ENCODE data around the gene BCL2L11.
"Not testable (repeated sequence)": the region's sequence is repeated elsewhere in the genome, so short reads cannot be mapped to it uniquely, and the experiment has no call there.

The BCL2L11 gene

DNA sequence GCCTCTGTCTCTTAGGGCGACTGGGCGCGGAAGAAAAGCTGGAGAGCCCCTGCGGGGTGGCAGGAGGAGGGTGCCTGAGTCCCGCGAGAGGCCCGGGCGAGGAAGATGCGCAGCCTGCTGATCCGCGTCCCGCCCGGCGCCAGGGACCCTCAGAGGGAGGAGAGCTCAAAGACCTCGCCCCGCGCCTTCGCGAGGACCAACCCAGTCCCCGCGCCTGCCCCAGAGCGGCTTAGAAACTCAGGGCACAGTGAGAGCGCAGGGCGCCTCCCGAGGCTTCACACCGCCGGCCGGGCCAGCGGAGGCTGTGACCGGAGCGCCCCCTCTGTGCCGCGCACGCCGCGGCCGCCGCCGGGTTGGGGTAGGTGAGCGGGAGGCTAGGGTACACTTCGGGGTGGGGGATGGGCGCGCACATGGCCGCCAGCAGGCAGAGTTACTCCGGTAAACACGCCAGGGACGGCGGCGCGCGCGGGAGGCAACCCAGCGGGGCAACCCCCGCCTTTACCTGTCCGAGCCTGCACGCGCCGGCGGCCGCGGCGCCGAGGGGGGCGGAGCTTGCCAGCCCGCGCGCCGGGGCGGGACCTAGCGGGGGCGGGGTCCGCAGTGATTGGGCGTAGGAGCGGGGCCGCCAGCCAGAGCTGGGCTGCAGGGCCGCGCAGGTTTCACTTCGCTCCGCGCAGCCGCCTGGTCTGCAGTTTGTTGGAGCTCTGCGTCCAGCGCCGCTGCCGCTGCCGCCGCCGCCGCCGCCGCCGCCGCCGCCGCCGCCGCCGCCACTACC lies at the start of gene BCL2L11:
Gene BCL2L11, plus strand, starts transcription at position 662 of the 775 bp plus-strand sequence. CDS start 2,832 bp downstream, outside the sequence.
- peak; percentile 94 to 95 for DNase-seq

- no peak for DNase-seq
These were observed 49.0 kb upstream of the BCL2L11 start for GRCh38 chr2:111071600-111072171.

DNA sequence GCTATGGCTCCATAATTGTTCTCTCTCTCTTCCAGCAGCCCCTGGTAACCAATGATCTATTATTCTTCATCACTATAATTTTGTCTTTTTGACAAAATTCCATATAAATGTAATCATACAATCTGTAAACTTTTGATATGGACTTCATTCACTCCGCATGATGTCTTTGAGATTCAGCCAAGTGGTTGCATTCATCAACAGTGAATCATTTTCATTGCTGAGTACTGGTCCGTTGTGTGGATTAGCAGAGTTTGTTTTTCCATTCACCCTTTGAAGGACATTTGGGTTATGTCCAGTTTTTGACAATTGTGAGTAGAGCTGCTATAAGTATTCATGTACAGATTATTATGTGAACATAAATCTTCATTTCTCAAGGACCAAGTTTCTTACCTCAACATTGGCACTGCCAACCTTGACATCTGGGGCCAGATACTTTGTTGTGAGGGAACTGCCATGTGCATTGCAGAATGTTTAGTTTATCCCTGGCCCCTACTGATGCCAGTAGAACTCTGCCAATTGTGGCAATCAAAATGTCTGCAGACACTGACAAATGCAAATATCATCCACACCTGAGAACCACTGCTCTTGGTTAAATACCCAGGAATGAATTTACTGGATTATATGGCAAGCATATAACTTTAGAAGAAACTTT lies 48.4 kb upstream of the BCL2L11 start:
- DNase-seq: no peak

DNA sequence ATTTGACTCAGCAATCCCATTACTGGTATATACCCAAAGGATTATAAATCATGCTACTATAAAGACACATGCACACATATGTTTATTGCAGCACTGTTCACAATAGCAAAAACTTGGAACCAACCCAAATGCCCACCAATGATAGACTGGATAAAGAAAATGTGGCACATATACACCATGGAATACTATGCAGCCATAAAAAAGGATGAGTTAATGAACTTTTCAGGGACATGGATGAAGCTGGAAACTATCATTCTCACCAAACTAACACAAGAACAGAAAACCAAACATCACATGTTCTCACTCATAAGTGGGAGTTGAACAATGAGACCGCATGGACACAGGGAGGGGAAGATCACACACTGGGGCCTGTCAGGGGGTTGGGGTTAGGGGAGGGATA lies 38.1 kb upstream of the BCL2L11 start:
- not testable (repeated sequence) for DNase-seq

DNA sequence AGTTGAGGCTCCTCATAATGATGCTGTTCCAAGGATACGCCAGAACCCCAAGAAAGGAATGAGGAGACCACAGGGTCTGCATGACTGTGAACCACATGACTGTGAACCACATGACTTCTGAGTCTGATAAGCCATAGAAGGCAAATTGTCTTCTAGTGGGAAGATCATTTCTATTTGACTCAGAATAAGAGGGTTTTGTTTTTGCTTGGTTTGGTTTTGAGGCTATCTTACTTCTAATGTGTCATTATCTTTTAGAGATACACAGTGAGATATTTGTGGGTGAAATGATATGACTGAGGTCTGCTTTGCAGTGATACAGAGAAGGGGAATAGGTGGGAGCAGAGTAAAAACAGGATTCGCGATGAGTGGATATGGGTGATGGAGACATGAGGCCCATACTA lies 28.9 kb upstream of the BCL2L11 start:
- no peak for DNase-seq

DNA sequence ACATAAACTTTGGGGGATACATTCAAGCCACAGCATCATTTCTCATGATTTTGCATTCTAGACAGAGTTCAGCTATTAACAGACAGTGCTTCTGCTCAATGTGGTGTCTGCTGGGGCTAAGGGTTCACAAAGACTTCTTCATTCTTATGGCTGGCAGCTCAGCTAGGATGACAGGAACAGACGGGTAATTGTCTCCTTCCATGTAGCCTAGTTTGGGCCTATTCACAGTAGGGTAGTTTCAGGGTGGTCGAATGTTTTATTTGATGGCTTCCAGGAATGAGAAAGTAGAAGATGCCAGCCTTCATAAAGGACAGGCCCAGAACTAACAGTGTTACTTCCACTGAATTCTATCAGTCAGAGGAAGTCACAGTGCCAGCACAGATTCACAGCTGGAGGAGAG lies 26.0 kb upstream of the BCL2L11 start:
- DNase-seq: no peak

DNA sequence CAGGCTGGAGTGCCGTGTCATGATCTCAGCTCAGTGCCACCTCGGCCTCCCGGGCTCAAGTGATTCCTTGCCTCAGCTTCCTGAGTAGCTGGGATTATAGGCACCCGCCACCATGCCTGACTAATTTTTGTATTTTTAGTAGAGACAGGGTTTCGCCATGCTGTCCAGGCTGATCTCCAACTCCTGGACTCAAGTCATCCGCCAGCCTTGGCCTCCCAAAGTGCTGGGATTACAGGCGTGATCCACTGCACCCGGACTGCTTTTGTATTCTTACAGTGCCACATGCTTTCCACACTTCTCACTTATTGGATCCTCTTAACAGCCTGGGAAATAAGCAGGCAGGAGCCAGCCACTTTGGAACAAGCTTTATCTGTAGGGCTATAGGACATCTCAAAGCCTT lies 25.3 kb upstream of the BCL2L11 start:
- no peak for DNase-seq

- no peak for DNase-seq
These were observed 21.3 kb upstream of the BCL2L11 start for GRCh38 chr2:111099402-111099801.

DNA sequence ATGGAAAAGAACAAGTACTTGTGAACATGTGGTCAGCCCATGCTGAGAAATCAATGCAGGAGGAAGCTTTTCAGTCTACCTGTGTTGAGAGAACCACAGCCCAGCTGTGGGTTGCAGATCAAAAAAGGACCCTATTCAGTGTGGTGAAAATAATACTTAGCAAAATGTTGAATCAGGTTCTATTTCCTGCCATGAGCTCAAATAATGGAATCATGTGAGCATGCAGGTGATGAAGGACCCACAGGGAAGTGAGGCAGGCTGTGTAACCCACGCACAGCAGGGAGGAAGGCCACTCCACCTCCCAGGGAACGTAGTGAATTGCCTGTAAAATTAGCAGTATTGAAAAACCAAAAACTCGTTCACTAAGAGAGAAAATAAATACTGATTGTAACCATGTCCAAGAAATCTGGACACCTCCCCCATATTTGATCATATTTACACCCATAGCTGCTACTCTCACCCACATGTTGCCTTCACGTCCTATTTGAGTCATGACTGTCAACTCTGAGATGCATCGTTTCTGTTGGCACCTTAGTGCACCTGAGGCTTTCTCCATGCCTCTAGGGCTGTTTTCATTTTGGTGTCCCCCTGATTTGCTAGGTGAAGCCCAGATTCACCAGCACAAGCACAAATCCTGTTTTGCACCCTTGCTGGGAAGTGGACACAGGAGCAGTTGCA lies 20.5 kb upstream of the BCL2L11 start:
- peak; percentile 16 to 59 for DNase-seq

DNA sequence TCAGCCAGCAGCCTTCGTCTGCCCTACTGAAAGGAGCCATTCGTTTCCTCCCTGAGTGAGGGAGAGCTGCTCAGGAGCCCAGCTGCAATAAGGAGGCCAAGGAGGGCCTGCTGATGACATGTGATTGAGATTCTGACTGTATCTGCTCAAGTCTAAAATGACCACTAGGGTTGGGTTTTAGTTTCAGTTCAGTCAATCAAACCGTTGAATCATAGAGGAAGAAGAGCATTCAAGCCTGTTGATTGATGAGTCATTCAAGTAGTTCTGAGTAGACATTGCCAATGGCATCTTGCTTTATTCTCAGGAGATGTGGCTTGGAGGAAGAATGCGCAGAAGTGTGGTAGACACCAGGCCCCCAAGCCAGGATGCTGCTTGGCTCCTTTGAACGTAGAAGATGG lies 19.9 kb upstream of the BCL2L11 start:
- DNase-seq: no peak

GRCh38 chr2:111101592-111101991 lies 19.1 kb upstream of the BCL2L11 start:
- DNase-seq: no peak

DNA sequence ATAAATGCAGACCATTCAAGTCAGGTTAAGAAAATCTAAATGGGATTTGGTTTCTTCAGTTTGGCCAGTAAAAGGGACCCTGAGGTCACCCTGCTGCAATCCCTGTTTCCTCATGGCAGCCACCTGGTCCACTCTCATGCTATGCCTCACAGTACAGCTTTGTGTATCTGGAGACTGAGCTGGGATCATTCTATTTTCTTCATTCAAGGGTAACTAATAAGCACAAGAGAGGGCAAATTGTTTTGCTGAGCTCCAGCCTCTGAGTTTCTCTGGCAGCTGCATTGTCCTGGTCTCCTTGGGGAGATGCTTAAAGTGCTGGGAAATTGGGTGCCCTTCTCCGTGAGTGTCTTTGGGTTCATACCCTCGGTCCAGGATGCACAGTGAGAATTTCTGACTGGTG lies 18.5 kb upstream of the BCL2L11 start:
- no peak for DNase-seq

GRCh38 chr2:111105926-111106325 lies 14.8 kb upstream of the BCL2L11 start:
- no peak for DNase-seq

- no peak for DNase-seq
These were observed 14.0 kb upstream of the BCL2L11 start for GRCh38 chr2:111106706-111107105.

GRCh38 chr2:111108745-111109271 lies 11.9 kb upstream of the BCL2L11 start:
- DNase-seq: no peak

- DNase-seq: no peak
These were observed 9.5 kb upstream of the BCL2L11 start for GRCh38 chr2:111111101-111111755.

DNA sequence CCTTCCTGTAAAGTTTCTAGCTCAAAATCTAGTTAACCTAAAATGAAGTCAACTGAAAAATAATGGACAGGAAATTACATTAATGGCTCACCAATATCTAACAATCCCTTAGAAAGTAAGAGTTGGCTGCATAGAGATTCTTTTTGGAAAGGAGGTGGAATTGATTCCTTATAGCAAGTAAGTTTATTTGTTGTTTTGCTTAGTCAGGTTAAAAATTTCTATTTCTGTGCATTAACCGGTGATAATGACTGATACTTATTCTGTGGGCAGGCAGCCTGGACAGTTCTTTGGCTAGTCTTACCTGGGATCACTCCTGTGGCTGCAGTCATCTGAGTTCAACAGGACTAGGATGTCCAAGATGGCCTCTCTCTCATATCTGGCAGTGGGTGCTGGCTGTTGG lies 6.9 kb upstream of the BCL2L11 start:
- DNase-seq: no peak

DNA sequence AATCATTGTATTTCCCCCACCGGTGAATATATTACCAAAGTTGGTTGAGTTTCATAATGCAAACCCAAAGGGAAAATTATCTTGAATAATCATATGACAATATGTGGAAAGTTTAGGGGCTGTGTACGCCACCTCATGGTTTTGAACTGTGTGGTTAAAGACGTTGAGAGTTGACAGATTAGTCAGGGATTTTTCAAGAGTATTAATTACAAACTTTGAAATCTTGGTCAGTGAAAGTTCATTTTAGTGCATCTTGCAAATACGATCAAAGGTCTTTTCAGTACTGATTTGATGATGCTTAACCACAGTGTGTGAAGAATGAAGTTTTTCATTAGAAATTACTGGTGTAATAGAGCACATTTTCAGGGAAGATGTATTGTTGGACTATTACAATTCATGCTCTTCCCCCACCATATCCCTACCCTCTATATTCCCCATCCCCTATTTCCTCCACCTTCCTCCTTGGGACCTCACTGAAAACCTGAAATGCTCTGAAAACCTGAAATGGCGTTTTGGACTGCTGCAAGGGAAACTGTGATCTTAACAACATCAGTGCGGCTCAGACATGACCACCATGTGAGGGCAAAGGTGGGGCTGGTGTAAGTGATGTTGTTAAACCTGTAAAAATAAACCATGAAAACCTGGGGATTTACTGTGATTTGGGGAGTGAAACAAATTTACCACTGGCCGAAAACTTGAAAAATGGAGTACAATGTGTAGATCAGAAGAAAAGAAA lies 4.5 kb upstream of the BCL2L11 start:
- no peak for DNase-seq

GRCh38 chr2:111116843-111117597 lies 3.7 kb upstream of the BCL2L11 start:
- DNase-seq: peak; percentile 10 to 15

DNA sequence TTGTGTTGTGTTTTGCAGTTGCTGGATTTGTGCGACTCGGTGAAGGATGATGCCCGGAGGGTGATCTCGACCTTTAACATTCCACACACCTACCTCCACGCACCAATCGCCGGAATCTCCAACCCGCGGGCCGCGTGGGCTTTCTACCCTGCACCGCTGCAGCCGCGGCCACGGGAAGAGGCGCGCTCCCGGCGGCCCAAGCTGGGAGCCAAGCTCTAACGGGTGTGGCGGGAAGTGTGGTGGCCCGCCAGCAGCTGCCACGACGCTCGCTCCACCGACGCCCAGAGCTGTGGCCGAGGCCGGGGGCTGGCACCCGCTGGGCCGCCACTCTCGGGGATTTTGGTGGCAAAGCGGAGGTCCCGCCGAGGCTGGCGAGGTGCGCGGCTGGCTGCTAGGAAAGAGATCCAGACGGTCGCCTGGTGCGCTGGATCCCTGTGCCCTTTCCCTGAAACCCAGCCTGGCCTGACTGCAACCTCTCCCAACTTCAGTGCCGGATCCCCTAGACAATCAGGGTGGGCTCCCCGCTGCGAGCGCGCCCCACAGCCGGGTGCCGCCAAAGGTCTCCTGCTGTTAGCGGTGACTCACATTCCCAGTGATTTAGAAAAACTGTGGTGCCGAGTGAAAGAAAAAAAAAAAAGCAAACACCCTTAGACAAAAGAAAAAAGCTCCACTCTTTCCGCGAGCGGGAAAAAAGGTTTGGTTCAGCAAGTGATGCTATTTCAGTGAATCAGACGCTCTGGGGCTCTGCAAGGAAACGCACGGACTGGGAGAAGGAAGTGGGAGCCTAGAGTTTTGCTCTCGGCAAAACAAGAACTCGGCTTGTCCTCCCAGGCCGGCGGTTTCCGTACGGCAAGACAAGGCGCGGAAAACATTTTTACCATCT lies 2.9 kb upstream of the BCL2L11 start:
- DNase-seq: no peak

Data from NCI-H2081 (cell line).